Heart left ventricle (tissue), 13 donors: ENCODE data around the gene GLB1L2.

Experiments
- CTCF ChIP-seq, 12 donors: fragments of 200-600 bp; sonication (generic) in 4 of 12; IDR thresholded peaks; one replicate each; pipeline versions ENCODE4 v1.5.0 to v1.8.0; 2018 to 2022; ENCODE audit warnings: antibody characterized with exemption in 12 of 12, mild to moderate bottlenecking in 5 of 12
- POLR2A ChIP-seq, 2 donors: fragments of 450-650 bp; IDR thresholded peaks; one replicate each; pipeline ENCODE4 v1.6.1; 2017; ENCODE audit warnings: antibody characterized with exemption in 2 of 2, mild to moderate bottlenecking in 2 of 2, moderate library complexity in 2 of 2
- donor health status: ischemic (EF 13 %, LVEDD 7.1; RV severe dilation, severe dysfunction).
- donor health status: DM: no; HTN: yes; CAD: no.
- donor health status: DM: no; HTN: no; CAD: no.
- donor health status: ischemic (EF 25% LVEDD 6.9; RV normal size, moderate dysfunction).
- donor health status: ischemic (EF 25% LVEDD 5.7; RV mildly dilated, moderate dysfunction).
- donor health status: ischemic (EF 35%, LVEDD 5.7; RV mildly dilated, moderate dysfunction).
- donor health status: nonischemic (EF 11% LVEDD 7.7; RV severe dilation, severe dysfunction).
- donor health status: DM: yes; HTN: yes; CAD: no.
- donor health status: PGD.
- donor health status: ischemic (EF 29% LVEDD 5.4; RV normal size, mild dysfunction).
- donor health status: nonischemic (EF 23%, LVEDD 6.1; RV moderate dilation, normal function).

- TF ChIP-seq POLR2A (IDR thresholded peaks at IDR 0.05) = no peak
- no peak for TF ChIP-seq CTCF (IDR thresholded peaks at IDR 0.05)
Observed at GRCh38 chr11:134287561-134287960, 44.2 kb upstream of the GLB1L2 start.
